ENCODE data around the gene PLEKHH1. TPM values are rescaled to one million over a fixed set of nuclear protein-coding genes. Genes with fewer than 3 reads are reported as not detected.
"Not testable (repeated sequence)": the region's sequence is repeated elsewhere in the genome, so short reads cannot be mapped to it uniquely, and the experiment has no call there.

The PLEKHH1 gene
- total RNA-seq, 1 experiment from 2014 or later: 0.97 TPM

DNA sequence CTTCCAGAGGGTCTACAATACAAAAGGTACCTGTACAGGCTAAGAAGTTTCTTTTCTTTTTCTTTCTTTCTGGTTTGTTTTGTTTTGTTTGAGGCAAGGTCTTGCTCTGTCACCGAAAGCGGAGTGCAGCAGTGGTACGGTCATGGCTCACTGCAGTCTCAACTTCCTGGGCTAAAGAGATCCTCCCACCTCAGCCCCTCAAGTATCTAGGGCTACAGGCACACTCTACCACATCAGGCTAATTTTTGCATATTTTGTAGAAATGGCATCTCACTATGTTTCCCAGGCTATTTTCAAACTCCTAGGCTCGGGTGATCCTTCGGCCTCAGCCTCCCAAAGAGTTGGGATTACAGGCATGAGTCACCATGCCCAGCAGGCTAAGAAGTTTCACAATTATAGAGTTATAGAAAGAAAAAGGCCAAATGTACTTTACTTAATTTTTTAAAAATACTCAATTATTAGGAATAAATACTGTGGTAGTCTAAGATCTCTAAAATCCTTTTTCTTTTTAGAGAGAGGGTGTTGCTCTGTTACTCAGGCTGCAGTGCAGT is 70.0 kb downstream of the PLEKHH1 start:
- H3K4me3 ChIP-seq: no peak overlapping the region
- H3K36me3 ChIP-seq: no peaks in the 10 kb centered on the region
- peaks cover 5% of the 10 kb centered on the region; the same call in 1 of the 2 replicates for H3K4me1 ChIP-seq (replicated peaks)
- H3K9me3 ChIP-seq (replicated peaks): no peaks in the 10 kb centered on the region
- no peak for DNase-seq (ENCODE audit: low read depth in 1 of 2, low spot score in 2 of 2)
- no peak overlapping the region for H3K27ac ChIP-seq
- no peaks in the 10 kb centered on the region for H3K27me3 ChIP-seq (replicated peaks)

DNA sequence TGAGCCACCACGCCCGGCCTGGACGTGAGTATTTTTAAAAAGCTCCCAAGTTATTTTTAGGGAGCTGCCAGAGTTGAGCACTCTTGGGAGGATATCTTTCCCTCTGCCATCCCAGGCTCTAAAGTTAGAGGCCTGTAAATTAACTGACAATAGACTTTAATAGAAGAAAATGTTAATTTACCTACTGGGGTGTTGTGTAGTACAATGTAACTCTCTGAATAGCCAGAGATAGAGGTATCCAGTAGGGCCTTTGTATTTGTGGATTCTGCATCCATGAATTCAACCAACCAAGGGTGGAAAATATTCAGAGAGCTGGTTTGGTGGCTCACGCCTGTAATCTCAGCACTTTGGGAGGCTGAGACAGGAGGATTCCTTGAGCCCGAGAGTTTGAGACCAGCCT is 74.6 kb downstream of the PLEKHH1 start:
- H3K36me3 ChIP-seq: no peaks in the 10 kb centered on the region
- H3K27me3 ChIP-seq (replicated peaks): no peaks in the 10 kb centered on the region
- no peak overlapping the region for H3K27ac ChIP-seq
- H3K9me3 ChIP-seq (replicated peaks): no peaks in the 10 kb centered on the region
- H3K4me3 ChIP-seq: no peak overlapping the region
- no peaks in the 10 kb centered on the region for H3K4me1 ChIP-seq (replicated peaks)
- DNase-seq (ENCODE audit: low read depth in 1 of 2, low spot score in 2 of 2): no peak

DNA sequence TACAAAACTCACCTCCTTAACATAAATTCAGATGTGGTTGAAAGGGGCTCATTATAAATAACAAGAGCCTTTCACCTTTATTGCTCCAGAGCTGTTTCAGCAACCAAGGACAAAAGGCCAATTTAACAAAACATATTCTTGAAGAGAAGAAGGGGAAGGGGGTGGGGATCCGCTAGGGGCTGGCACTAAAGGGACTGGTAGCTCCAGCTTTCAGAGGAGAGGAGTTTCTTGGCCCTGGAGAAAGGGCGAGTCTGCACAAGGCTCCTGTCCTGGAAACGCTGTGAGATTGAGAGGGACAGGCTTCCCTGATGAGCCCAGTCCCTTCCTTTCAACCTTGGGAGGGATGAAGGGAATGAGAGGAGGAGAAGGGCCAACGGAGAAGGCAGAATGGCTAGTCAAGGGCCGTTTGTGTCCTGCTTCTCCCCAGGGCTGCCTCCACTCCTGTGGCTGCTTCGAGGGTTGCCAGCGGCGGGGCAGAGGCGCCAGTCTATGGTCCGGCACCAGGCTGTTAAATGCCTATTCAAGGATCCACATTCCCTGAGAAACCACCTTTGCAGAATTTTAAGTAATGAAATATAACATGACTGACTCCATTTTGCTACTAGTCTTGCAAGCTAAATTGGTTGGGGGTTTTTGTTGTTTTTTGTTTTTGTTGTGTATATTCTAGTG is 76.7 kb downstream of the PLEKHH1 start:
- Histone ChIP-seq H3K36me3 (no peaks in the 10 kb centered on the region), H3K9me3 (replicated peaks) (no peaks in the 10 kb centered on the region), H3K4me3 (no peak overlapping the region), H3K27ac (no peak overlapping the region), H3K4me1 (replicated peaks) (no peaks in the 10 kb centered on the region), H3K27me3 (replicated peaks) (no peaks in the 10 kb centered on the region)
- no peak for DNase-seq (ENCODE audit: low read depth in 1 of 2, low spot score in 2 of 2)

DNA sequence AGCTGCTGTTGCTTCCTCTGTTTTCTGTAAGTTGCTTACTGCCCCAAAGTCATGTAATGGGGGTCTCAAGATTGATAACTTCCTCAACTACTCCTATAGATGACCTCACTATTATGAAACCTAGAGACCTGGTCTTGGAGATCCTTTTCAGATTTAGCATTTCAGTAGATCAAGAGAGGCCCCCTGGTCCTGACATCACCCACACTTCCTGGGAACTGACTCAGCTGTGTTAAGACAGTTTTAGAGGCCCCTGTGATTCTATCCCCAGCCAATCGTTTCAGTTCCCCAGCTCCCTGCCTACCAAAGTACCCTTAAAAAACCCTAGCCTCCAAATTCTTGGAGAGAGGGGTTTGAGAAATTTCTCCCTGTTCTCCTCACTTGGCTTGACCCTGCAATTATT is 77.4 kb downstream of the PLEKHH1 start:
- DNase-seq (ENCODE audit: low read depth in 1 of 2, low spot score in 2 of 2): no peak
- no peaks in the 10 kb centered on the region for H3K9me3 ChIP-seq (replicated peaks)
- H3K27ac ChIP-seq: no peak overlapping the region
- no peaks in the 10 kb centered on the region for H3K36me3 ChIP-seq
- H3K4me3 ChIP-seq: no peak overlapping the region
- H3K27me3 ChIP-seq (replicated peaks): no peaks in the 10 kb centered on the region
- H3K4me1 ChIP-seq (replicated peaks): no peaks in the 10 kb centered on the region

DNA sequence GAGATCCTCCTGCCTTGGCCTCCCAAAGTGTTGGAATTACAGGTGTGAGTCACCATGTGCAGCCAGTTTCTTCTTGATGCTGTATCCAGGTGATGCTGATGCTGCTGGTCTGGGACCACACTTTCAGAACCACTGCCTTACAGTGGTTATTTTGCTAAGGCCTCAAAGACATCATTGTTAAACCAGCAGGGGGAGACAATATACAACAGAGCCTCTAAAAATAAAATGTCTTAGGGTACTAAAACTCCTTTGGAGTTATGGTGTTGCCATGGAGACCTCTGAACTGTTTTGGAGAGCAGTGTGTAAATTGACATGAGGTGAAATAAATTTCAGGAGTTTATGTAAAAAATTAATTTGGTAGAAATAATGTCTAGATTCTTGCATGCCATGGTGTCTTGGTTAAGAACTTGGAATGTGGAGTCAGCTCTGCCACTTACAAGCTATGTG is 85.5 kb downstream of the PLEKHH1 start:
- DNase-seq (ENCODE audit: low read depth in 1 of 2, low spot score in 2 of 2): peak in 1 of 2 experiments; percentile 51
- H3K4me3 ChIP-seq: no peak overlapping the region
- no peaks in the 10 kb centered on the region for H3K27me3 ChIP-seq (replicated peaks)
- H3K36me3 ChIP-seq: no peaks in the 10 kb centered on the region
- no peaks in the 10 kb centered on the region for H3K9me3 ChIP-seq (replicated peaks)
- peaks cover 17% of the 10 kb centered on the region for H3K4me1 ChIP-seq (replicated peaks)
- no peak overlapping the region for H3K27ac ChIP-seq

DNA sequence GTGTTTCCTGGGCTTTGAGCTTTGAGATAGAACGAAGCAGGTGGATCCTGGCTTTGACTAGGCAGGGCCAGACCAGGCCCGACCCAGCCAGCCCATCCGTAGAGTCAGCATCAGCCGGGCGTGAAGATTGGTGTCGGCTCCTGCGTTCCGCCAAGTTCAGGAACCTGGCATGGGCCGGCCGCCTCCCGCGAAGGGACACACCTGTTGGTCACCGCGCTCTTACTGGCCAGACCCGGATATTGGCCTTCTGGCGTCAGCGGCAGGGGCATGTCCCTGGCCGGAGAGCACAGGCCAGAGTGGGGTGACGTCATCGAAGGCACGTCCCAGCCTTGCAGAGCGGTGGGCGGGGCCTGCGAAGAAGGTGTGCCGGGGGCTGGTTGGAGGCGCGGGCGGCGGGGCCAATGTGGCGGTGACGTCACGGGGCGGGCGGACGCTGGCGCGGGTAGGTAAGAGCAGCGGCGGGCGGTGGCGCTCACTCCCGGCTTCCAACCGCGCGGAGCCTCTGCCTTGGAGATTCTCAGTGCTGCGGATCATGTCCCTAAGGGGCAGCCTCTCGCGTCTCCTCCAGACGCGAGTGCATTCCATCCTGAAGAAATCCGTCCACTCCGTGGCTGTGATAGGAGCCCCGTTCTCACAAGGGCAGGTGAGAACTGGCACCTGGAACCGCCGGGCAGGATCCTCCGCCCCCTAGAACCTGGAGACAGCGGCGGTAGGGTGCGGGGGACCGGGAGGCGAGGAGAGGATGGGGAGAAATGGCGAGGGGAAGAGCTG is 86.5 kb downstream of the PLEKHH1 start, which contains the start of gene ARG2:
Gene ARG2 (plus strand): TSS at position 475 of the 771 bp plus-strand sequence. CDS start 58 bp downstream, at position 533.
- peak; percentile 69 to 93 for DNase-seq (ENCODE audit: low read depth in 1 of 2, low spot score in 2 of 2)
- Histone ChIP-seq H3K27ac (no peak within 1 kb of the TSS), H3K27me3 (replicated peaks) (no peaks in the 10 kb centered on the region), H3K9me3 (replicated peaks) (no peaks in the 10 kb centered on the region), H3K4me3 (peak within 1 kb of the TSS; percentile 46), H3K36me3 (no peaks in the 10 kb centered on the region), H3K4me1 (replicated peaks) (peaks cover 17% of the 10 kb centered on the region)

DNA sequence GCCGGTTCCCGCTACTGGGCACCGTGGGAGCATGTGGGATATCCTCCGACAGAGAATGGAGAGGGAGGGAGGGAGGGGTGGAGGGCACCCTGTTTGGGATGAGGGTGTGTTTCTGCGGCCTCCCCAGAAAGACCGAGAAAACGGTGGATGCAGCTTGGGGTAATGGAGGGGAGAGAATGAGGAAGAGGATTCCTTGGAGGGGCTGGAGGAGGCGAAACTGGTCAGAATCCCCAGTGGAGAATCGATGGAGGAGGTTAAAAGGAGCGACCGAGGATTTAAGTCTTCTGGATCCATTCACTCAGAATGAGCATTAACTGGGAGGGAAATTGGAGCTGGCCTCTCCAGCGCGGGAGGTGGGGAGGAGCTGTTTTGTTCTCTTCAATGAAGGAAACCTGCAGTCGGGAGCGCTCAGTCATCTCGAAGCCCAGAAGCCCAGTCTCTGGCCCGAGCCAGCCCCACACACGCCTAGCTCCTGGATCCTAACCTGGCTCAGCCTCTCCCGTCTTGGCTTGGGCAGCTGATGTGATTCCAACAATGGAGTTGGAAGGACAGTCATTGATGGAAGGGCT is 87.2 kb downstream of the PLEKHH1 start:
- no peaks in the 10 kb centered on the region for H3K36me3 ChIP-seq
- H3K4me3 ChIP-seq: peak overlapping the region; percentile 46
- no peaks in the 10 kb centered on the region for H3K27me3 ChIP-seq (replicated peaks)
- peaks cover 17% of the 10 kb centered on the region for H3K4me1 ChIP-seq (replicated peaks)
- no peak for DNase-seq (ENCODE audit: low read depth in 1 of 2, low spot score in 2 of 2)
- H3K27ac ChIP-seq: no peak overlapping the region
- no peaks in the 10 kb centered on the region for H3K9me3 ChIP-seq (replicated peaks)

DNA sequence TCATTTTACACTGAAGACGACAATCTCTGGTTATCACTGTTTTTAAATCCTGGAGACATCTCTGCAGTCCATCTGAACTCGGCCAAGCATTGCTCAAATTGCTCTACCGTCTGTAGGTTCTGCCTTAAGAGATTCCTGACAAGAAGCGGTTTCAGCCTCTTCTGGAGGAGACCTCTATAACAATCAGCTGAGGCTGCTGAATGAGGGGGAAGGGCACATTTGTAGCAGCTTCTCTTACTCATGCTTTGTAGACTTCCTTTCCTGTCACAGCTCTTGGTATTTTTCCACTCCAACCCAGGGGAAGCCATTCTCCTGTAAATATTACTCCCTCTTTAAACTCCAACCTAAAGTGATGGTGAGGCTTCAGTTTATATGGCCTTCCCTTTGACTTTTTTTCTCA is 89.6 kb downstream of the PLEKHH1 start:
- Histone ChIP-seq H3K4me1 (replicated peaks) (peaks cover 17% of the 10 kb centered on the region), H3K9me3 (replicated peaks) (no peaks in the 10 kb centered on the region), H3K4me3 (no peak overlapping the region), H3K27me3 (replicated peaks) (no peaks in the 10 kb centered on the region), H3K27ac (peak overlapping the region; percentile 56), H3K36me3 (no peaks in the 10 kb centered on the region)
- DNase-seq (ENCODE audit: low read depth in 1 of 2, low spot score in 2 of 2): peak; percentile 56 to 64

DNA sequence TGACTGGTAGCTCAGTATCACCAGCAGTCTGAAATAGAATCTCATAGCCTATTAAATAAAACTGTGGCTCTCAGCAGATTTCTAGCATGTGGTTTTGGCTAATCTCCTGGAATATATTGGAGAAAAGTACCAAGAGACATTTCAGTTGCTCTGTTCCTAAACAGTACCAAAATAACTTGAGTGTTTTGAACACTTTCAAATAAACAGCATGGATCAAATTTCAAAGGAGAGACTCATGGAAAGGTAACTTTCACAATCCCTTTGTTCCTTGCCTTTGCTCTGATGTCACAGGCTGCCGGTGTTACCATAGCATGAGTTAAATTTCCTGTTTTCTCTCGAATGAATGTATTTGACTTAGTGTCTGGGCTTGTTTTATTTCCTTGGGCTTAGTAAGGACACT is 90.0 kb downstream of the PLEKHH1 start:
- no peak overlapping the region for H3K4me3 ChIP-seq
- peak overlapping the region; percentile 56 for H3K27ac ChIP-seq

DNA sequence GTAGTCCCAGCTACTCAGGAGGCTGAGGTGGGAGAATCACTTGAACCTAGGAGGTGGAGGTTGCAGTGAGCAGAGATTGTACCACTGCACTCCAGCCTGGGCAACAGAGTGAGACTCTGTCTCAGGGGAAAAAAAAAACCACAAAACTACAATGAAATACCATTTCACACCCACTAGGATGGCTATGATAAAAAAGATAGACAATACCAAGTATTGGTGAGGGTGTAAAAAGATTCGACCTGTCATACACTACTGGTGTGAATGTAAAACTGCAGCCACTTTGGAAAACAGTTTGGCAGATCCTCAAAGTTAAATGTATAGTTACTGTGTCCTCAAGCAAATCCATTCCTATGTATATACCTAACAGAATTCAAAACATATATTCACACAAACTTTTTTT is 93.0 kb downstream of the PLEKHH1 start:
- H3K9me3 ChIP-seq (replicated peaks); H3K36me3 ChIP-seq; H3K4me3 ChIP-seq; DNase-seq (ENCODE audit: low read depth in 1 of 2, low spot score in 2 of 2); H3K27me3 ChIP-seq (replicated peaks); H3K27ac ChIP-seq: not testable (repeated sequence)
- H3K4me1 ChIP-seq (replicated peaks): peaks cover 13% of the 10 kb centered on the region

More for the DNA sequence above, 90.0 kb downstream of the PLEKHH1 start:
- H3K4me1 ChIP-seq (replicated peaks): peaks cover 17% of the 10 kb centered on the region
- H3K36me3 ChIP-seq: no peaks in the 10 kb centered on the region
- no peaks in the 10 kb centered on the region for H3K27me3 ChIP-seq (replicated peaks)
- H3K9me3 ChIP-seq (replicated peaks): no peaks in the 10 kb centered on the region
- DNase-seq (ENCODE audit: low read depth in 1 of 2, low spot score in 2 of 2): no peak

DNA sequence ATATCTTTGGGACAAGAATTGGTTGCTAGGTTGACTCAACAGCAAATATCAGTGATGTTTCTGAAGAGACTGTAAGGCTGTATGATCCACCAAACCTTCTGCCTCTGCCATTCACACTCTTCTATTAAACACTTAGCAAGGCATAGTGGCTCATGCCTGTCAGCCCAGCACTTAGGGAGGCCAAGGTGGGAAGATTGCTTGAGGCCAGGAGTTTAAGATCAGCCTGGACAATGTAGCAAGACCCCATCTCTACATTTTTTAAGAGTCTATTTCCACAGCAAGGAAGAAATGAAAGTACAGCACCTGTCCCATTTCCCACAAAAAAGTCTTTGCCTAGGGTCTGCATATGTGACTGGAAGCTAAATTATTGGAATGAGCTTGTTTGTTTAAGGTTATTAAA is 94.4 kb downstream of the PLEKHH1 start:
- Histone ChIP-seq H3K4me3 (no peak overlapping the region), H3K27ac (no peak overlapping the region), H3K36me3 (no peaks in the 10 kb centered on the region)

DNA sequence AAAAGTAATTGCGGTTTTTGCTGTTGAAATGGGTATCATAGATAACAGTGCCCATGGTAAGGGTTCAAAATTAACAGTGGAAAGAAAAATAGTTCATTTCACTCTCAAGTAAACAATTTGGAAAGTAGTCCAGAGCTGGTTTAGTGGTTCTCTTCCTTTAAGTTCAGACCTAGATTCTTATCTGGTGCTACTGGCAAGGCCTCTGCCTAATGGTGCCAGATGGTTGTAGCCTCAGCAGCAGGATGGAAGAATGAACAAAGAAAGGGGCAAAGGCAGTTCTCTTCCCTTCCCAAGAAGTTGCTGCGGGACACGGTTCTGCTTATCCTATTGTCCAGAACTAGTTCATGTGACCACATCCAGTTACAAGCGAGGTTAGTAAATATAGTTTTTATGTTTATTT is 97.1 kb downstream of the PLEKHH1 start:
- DNase-seq (ENCODE audit: low read depth in 1 of 2, low spot score in 2 of 2): no peak
- no peaks in the 10 kb centered on the region for H3K27me3 ChIP-seq (replicated peaks)
- H3K4me3 ChIP-seq: no peak overlapping the region
- no peaks in the 10 kb centered on the region for H3K36me3 ChIP-seq
- H3K27ac ChIP-seq: no peak overlapping the region
- H3K4me1 ChIP-seq (replicated peaks): no peaks in the 10 kb centered on the region
- no peaks in the 10 kb centered on the region for H3K9me3 ChIP-seq (replicated peaks)

More for the DNA sequence above, 94.4 kb downstream of the PLEKHH1 start:
- no peak for DNase-seq (ENCODE audit: low read depth in 1 of 2, low spot score in 2 of 2)
- Histone ChIP-seq H3K9me3 (replicated peaks) (no peaks in the 10 kb centered on the region), H3K27me3 (replicated peaks) (no peaks in the 10 kb centered on the region), H3K4me1 (replicated peaks) (peaks cover 8% of the 10 kb centered on the region)

DNA sequence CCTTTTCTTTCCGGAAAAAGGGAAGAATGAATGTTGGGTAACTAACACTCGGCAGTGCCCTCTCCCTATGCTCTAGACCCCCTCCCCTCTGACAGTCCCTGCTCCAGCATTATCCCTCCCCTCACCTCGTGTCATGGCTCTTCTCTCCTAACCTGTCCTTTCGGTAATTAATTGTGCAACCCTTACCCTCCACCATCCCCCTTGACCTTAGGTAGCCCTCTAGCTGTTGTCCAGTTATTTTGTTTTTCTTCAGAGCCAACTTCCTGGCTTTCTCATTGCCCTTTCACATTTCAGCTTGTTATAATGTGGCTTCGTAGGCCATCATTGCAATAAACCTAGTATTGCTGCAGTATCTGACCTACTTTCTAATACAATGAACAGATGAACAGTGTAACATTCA is 97.8 kb downstream of the PLEKHH1 start:
- no peaks in the 10 kb centered on the region for H3K9me3 ChIP-seq (replicated peaks)
- no peaks in the 10 kb centered on the region for H3K27me3 ChIP-seq (replicated peaks)
- H3K27ac ChIP-seq: no peak overlapping the region
- no peaks in the 10 kb centered on the region for H3K4me1 ChIP-seq (replicated peaks)
- DNase-seq (ENCODE audit: low read depth in 1 of 2, low spot score in 2 of 2): no peak
- H3K4me3 ChIP-seq: no peak overlapping the region
- H3K36me3 ChIP-seq: no peaks in the 10 kb centered on the region

Data from SJSA1 (cell line).